ENCODE results near the gene CSPG4.
"Not testable (repeated sequence)": the region's sequence is repeated elsewhere in the genome, so short reads cannot be mapped to it uniquely, and the experiment has no call there.

CSPG4 gene

GRCh38 chr15:75720787-75721479 is 8.3 kb upstream of the CSPG4 start:
- no peak for TF ChIP-seq CTCF (IDR thresholded peaks at IDR 0.05)
- no peaks in the 10 kb centered on the region for H3K36me3 ChIP-seq
- H3K27ac ChIP-seq: no peak overlapping the region
- peaks cover 21% of the 10 kb centered on the region for H3K27me3 ChIP-seq
- H3K4me3 ChIP-seq (ENCODE audit: low read depth in 1 of 2, low read length in 1 of 2): no peak overlapping the region
- H3K9me3 ChIP-seq: no peaks in the 10 kb centered on the region
- no peaks in the 10 kb centered on the region for H3K4me1 ChIP-seq (ENCODE audit: control insufficient read depth in 1 of 2, insufficient read depth in 1 of 2, low read depth in 1 of 2, low read length in 1 of 2)

GRCh38 chr15:75720297-75720696 is 7.6 kb upstream of the CSPG4 start:
- no peaks in the 10 kb centered on the region for H3K4me1 ChIP-seq (ENCODE audit: control insufficient read depth in 1 of 2, insufficient read depth in 1 of 2, low read depth in 1 of 2, low read length in 1 of 2)
- TF ChIP-seq CTCF (IDR thresholded peaks at IDR 0.05): no peak
- H3K27me3 ChIP-seq: peaks cover 21% of the 10 kb centered on the region
- H3K27ac ChIP-seq: no peak overlapping the region
- H3K9me3 ChIP-seq: no peaks in the 10 kb centered on the region
- H3K4me3 ChIP-seq (ENCODE audit: low read depth in 1 of 2, low read length in 1 of 2): no peak overlapping the region
- no peaks in the 10 kb centered on the region for H3K36me3 ChIP-seq

GRCh38 chr15:75718328-75718727 is 5.7 kb upstream of the CSPG4 start:
- peaks cover 32% of the 10 kb centered on the region for H3K27me3 ChIP-seq
- no peak for TF ChIP-seq CTCF (IDR thresholded peaks at IDR 0.05)
- no peak overlapping the region for H3K4me3 ChIP-seq (ENCODE audit: low read depth in 1 of 2, low read length in 1 of 2)
- H3K27ac ChIP-seq: no peak overlapping the region
- H3K36me3 ChIP-seq: no peaks in the 10 kb centered on the region
- no peaks in the 10 kb centered on the region for H3K4me1 ChIP-seq (ENCODE audit: control insufficient read depth in 1 of 2, insufficient read depth in 1 of 2, low read depth in 1 of 2, low read length in 1 of 2)
- H3K9me3 ChIP-seq: no peaks in the 10 kb centered on the region

DNA sequence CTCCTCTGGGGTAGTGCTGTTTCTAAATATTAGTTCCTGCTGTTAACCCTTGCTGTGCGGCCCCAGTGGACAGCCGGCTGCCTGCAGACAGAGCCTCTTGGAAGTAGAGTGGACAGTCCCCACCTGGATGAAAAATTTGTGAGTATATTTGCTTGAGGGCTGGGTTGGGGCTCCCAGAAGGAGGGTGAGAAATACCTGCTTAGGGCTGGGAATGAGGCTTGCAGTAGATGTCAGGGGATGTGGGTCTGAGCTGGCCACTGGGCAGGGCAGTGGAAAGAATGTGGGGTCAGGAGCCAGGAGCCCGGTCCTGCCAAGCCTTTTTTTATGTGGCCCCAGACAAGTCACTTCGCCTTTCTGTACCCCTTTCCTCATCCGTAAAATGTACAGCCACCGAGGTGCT is 4.4 kb upstream of the CSPG4 start:
- H3K9me3 ChIP-seq; H3K4me3 ChIP-seq (ENCODE audit: low read depth in 1 of 2, low read length in 1 of 2); H3K27ac ChIP-seq; H3K4me1 ChIP-seq (ENCODE audit: control insufficient read depth in 1 of 2, insufficient read depth in 1 of 2, low read depth in 1 of 2, low read length in 1 of 2); H3K36me3 ChIP-seq: not testable (repeated sequence)
- H3K27me3 ChIP-seq: peaks cover 45% of the 10 kb centered on the region

- H3K4me3 ChIP-seq (ENCODE audit: low read depth in 1 of 2, low read length in 1 of 2); H3K4me1 ChIP-seq (ENCODE audit: control insufficient read depth in 1 of 2, insufficient read depth in 1 of 2, low read depth in 1 of 2, low read length in 1 of 2); H3K27ac ChIP-seq: not testable (repeated sequence)
These were observed 3.8 kb upstream of the CSPG4 start for GRCh38 chr15:75716249-75716950.

GRCh38 chr15:75715312-75715832 is 2.7 kb upstream of the CSPG4 start:
- peaks cover 40% of the 10 kb centered on the region for H3K27me3 ChIP-seq
- H3K4me1 ChIP-seq (ENCODE audit: control insufficient read depth in 1 of 2, insufficient read depth in 1 of 2, low read depth in 1 of 2, low read length in 1 of 2); H3K9me3 ChIP-seq; H3K27ac ChIP-seq; H3K36me3 ChIP-seq; H3K4me3 ChIP-seq (ENCODE audit: low read depth in 1 of 2, low read length in 1 of 2): not testable (repeated sequence)

More at GRCh38 chr15:75716249-75716950, 3.8 kb upstream of the CSPG4 start:
- H3K27me3 ChIP-seq: peaks cover 48% of the 10 kb centered on the region
- not testable (repeated sequence) for H3K36me3 ChIP-seq, H3K9me3 ChIP-seq

- H3K36me3 ChIP-seq: no peaks in the 10 kb centered on the region
- H3K4me3 ChIP-seq (ENCODE audit: low read depth in 1 of 2, low read length in 1 of 2): no peak overlapping the region
- no peaks in the 10 kb centered on the region for H3K9me3 ChIP-seq
- TF ChIP-seq CTCF (IDR thresholded peaks at IDR 0.05): no peak
- H3K27ac ChIP-seq: no peak overlapping the region
- peaks cover 45% of the 10 kb centered on the region for H3K27me3 ChIP-seq
- H3K4me1 ChIP-seq (ENCODE audit: control insufficient read depth in 1 of 2, insufficient read depth in 1 of 2, low read depth in 1 of 2, low read length in 1 of 2): no peaks in the 10 kb centered on the region
These were observed 1.5 kb upstream of the CSPG4 start for GRCh38 chr15:75714195-75714594.
